SH-SY5Y (cell line): ENCODE measurements around the gene SPTSSA.
A peak's percentile ranks its signal among the peaks of the same experiment; 100 is the strongest.

ENCODE experiments used
- GATA2 ChIP-seq: IDR thresholded peaks from 2 replicates; pipeline ENCODE4 v1.6.1; 2011; ENCODE audit warnings: mild to moderate bottlenecking, low read depth, low read length
- GATA3 ChIP-seq: IDR thresholded peaks from 2 replicates; pipeline ENCODE4 v1.6.1; 2011; ENCODE audit warnings: low read depth, mild to moderate bottlenecking, low read length, moderate library complexity

Gene SPTSSA

DNA sequence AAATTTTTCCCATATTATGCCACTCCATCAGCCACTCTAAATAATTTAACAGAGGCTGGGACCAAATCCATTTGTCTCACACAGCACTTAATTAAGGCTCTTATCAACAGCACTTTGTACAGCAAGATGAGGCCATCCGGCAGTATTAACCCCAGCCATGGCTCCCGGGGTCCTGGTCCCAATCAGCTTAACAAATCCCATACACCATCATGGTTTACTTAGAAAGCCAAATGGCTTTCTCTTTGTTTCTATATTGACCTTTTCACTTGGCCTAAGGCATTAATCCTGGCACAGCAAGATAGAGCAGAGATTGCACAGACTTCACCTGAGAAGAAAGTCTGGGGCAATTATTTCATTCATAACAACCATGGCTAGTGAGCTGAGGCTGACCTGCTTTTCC, 38.6 kb downstream of the SPTSSA start:
- peak; percentile 82; the same call in 1 of the 2 replicates for TF ChIP-seq GATA3
- peak; percentile 85 for TF ChIP-seq GATA2

DNA sequence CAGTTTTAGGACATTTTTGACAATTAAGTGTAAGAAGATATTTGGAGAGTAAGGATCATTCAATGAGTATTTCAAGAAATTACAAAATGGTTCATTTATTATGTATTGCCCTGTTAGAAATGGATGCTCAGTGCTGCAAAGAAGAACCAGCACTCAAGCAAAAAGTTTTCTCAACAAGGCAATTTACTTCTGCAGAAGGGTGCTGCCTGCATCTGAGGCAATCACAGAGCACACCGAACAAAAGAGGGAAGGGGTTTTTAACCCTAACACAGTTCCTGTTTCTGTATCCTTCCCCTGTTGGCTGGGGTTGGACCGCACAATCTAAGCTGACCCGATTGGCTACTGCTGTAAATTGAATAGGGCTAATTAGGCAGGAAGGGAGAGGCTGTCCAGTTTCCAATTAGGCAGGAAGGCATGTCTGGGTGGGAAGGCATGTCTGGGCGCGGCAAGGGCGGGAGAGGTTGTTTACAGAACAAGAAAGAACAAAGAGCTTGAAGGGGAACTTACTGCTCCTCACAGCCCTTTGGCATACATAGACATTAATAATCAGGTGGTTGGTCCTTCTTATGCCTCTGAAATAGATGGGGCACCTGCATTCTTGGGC, 41.4 kb downstream of the SPTSSA start:
- TF ChIP-seq GATA3: no peak
- no peak for TF ChIP-seq GATA2

DNA sequence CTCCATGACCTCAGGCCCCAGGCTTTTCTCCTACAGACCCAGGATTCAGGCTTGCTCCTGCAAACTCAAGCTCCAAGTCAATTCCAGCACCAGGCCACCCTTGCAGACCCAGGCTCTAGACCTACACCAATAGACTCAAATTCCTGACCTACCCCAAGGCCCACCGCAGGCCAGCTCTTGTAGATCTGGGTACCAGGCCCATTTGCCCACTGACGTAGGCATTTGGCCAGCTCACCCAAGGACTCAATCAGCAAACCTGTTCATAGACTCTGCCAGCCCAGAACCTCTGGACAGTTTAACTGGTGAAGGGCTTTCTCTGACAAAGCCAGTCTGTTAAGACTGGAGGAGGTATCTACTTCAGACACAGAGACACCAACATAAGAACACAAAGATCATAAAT, 52.3 kb downstream of the SPTSSA start:
- no peak for TF ChIP-seq GATA2
- no peak for TF ChIP-seq GATA3

DNA sequence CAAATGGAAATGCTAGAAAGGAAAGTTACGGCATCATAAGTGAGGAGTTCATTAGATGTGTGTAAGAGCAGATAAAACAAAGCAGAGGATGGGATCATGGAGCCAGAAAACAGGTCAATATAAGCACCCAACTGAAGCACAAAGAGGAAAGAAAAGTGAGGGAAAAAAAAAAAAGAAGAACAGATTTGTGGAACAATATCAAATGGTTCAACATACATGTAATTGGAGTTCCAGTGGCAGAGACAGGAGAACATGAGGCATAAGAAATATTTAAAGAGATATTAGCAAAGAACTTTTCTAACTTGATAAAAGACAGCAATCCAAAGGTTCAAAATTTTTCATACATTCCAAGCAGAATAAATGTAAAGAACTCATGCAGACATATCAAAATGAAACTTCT, 54.1 kb downstream of the SPTSSA start:
- TF ChIP-seq GATA3: no peak
- no peak for TF ChIP-seq GATA2

DNA sequence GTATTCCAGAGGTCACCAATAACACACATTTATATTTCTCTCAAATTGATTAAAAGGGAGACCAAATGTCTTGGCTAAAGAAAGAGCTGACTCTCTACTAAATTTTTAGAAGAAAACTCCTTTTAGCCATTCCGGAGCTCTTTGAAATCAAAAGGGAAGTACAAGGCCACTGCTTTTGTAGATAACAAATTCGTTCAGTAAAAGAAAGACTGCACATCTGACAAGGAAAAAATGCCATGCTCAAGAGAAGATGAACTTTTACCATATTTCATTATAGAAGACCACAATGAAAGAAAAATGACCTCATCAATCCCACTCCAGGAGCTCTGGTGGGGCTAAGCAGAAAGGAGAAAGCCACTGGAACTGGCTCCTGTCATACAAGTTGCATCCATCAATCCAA, 57.6 kb downstream of the SPTSSA start:
- TF ChIP-seq GATA2 (no peak), GATA3 (no peak)

DNA sequence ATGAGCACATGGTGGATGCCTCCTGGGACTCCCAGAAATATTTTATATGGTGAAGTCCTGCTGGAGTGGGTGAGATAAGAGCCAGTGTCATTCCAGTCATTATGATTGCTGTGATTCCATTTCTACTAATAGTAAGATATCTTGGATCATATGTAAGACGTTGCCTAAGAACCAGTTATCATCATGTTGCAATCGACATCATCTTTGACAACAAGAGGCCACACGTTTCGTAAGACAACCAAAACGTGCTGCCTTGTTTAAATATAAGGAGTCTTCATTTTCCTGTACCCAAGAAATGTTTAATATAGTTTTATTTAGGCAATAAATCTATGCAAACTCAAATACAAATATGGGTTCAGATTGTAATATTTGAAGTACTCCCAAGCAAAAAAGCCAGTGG, 58.4 kb downstream of the SPTSSA start:
- TF ChIP-seq GATA3 (no peak), GATA2 (no peak)

DNA sequence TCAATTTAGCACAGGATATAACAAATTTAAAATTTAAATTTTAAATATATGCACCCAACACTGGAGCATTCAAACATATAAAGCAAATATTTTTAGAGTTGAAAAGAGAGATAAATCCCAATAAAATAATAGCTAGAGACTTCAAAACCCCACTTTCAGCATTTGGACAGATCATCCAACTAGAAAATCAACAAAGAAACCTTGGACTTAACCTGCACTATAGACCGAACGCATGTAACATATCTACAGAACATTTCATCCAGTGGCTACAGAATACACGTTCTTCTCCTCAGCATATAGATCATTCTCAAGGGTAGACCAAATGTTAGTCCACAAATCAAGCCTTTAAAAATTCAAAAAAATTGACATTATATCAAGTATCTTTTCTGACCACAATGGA, 64.0 kb downstream of the SPTSSA start:
- TF ChIP-seq GATA2: no peak
- TF ChIP-seq GATA3: no peak

DNA sequence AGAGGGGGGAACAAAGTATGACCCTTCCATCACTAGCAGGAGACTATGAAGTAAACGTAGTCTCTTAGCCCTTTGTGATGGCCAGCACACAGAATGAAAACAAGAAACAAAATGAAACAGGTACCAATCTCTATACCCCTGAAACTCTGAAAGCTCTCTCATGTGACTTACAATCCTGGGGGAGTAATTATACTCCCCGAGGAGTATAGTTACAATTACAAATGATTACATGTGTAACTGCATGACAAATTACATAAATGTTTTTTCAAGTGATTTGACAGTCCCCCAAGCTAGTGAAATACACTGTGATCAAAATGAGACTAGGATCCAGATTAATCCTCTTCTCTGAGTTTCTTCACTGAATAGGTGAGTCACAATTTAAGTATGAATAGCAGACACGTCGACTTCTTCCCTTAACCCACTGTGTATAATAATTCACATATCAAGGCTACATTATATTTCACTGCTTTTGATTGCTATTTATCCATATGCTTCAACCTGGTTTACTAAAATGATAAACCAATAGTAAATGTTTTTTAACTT, 74.0 kb downstream of the SPTSSA start:
- no peak for TF ChIP-seq GATA3
- no peak for TF ChIP-seq GATA2

DNA sequence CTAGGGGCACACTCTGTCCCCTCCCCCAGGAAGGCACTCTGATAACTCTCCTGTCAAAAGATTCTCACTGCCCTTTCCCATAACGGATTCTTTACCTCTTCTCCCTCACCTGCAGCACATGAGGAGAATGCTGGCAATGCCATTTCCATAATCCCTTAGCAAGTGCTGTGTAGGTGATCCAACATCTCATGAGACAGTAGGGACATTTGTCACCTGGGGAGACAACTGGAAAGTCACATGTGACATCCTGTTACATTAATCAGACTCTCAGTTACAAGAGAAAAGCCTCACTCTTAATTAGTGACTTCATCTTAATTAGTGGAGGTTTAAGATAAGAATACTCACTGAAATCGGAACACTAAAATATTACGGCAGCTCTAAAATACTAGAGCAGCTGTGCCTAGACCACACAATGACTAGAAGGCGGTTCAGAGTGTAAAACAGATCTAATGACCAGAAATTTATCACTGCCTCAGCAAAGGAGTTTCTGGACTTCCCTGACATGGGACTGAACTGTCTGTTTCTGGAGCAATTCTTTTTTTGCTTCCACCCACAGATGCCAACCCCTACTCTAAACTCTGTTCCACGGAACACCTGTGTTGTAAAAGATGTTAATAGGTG, 75.1 kb downstream of the SPTSSA start:
- no peak for TF ChIP-seq GATA2
- no peak for TF ChIP-seq GATA3

DNA sequence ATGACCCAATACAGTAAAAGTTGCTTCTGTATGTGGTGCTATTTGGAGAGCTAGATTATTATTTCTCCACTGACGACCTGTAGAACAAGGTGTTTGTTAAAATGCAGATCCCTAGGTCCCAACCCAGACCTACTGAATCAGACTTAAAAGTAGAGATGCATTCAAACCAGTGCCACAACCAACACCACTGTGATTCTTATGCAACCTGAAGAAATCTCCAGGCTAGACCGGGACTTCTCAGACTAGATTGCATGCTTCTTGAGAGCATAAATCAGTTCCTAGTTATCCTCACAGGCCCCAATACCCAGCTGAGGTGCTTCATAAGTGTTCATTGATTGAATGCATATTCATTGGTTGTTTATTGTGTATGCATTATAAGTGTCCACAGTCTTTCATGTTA, 78.2 kb downstream of the SPTSSA start:
- TF ChIP-seq GATA3 (no peak), GATA2 (no peak)
